Measurements from ENCODE around the gene THSD4.
A peak's percentile ranks its signal among the peaks of the same experiment; 100 is the strongest.
"Not testable (repeated sequence)": the region's sequence is repeated elsewhere in the genome, so short reads cannot be mapped to it uniquely, and the experiment has no call there.

The THSD4 gene

GRCh38 chr15:71124937-71125790 lies 9.9 kb downstream of the THSD4 start:
- DNase-seq, result no peak

DNA sequence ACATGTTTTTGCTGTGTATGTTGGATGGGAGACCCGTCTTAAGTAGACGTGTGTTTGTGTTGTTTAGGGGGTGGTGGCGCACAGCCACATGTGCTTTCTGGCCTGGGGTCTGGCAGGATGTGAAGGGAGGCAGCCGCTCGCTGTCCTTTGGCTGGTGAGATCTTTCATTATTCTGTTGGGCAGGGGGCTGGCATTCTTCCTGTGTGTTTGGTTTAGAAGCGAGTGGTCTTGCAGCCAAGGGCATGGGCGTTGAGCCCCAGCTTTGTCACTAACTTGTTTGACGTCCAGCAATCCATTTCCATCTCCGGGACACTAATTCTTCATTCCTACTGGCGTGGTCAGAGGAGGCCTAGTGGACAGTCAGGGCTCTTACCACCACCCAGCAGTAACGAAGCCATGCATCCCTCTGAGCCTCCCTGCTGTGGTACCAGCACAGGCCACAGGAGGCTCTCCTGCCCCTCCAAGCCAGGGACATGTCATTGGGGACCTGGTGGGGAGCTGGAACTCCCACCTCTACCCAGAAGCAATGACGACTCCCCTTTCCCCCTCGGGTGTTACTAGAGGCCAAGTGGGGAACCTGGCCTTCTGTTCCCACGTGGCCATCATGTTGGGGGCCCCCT lies 10.7 kb downstream of the THSD4 start:
- DNase-seq, result no peak

GRCh38 chr15:71127083-71127482 lies 11.8 kb downstream of the THSD4 start:
- DNase-seq, result no peak

DNA sequence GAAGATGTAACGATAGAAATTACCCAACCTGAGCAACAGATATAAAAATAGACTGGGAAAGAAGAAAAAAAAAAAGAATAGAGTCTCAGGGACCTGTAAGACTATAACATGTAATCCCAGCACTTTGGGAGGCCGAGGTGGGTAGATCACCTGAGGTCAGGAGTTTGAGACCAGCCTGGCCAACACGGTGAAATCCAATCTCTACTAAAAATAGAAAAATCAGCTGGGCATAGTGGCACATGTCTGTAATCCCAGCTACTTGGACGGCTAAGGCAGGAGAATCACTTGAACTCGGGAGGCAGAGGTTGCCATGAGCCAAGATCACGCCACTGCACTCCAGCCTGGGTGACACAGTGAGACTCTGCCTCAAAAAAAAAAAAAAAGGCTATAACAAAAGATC lies 12.9 kb downstream of the THSD4 start:
- not testable (repeated sequence) for DNase-seq

- no peak for DNase-seq
These were observed 13.8 kb downstream of the THSD4 start for GRCh38 chr15:71128939-71129562.

DNA sequence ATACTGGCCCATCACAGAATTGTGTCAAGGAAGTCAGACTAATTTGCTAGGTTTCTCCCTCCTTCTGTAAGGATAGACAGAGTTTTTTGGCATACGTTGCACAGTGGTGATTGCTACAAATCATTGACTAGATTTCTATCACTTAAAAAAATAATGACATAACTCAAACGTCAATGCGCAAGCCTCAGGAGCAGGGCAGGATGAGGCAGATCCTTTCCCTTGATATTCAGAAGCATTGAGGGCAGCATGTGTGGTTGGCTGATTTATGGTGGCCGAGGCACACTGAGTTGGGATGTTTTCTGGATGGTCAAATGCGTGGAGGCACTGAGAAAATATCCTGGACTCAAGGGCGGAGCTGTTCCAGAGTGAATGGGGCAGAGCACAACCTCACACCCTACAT lies 14.4 kb downstream of the THSD4 start:
- no peak for DNase-seq

DNA sequence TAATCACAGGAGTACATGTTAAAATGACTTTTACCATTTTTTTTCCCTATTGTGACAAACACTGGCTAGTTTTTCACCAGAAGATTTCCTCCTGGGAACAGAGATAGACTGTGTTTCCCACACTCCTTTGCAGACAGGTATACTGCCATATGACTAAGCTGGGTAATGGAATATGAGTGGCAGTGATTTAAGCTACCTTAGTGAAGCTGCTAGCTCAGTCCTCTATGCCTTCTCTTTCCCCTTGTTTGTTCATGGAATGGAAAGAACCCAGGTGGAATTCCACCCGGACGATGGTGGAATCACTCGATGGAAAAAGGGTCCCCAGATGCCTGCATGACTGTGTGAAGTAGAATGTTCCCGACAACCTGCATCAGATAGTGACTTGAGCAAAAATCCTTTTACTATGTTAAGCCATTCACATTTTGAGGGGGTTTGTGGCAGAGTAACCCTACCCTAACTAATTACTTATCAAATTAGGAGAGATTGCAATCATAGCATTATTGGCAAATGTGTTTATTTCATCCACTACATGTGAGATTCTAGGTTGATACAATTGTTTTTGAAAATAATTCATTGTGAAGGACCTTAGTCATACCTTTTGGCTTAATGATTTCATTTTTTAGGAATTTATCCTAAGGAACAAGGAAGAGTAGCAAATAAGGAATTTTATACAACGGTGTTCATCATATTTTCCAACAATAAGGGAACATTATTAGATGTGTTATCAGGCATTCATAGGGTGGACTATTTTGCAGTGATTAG lies 16.5 kb downstream of the THSD4 start:
- no peak for DNase-seq

DNA sequence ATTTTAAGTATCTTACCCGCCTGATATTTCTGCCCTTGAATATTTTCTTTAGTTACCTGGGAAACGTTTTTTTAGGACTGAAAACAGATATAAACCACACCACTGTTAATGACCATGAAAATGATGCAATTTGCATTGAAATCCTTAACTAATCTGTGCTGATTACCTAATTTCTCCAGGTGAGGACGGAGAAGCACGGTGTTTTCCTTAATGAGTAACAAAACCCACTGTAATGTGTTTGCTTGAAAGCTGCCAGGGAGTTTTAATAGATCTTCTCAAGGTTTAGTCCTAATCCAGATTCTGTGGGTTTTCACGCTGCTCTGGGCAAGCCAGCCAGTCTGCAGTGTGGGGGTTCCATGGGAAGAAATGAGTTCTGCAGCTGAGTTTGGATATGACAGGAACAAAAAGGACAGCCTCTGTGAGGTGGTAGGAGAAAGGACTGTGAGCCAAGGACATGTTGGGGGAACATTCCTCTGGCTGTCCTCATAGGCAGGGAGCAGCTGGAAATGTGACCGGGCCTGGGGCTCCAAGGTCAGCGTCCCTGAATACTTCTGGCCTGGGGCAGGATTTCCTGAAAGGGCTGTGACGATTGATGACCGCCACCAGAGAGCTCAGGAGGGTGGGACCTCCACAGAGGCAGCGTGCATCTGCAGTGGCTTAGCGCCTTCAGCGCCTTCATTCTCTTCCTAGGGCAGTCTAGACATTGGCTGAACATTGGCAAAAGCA lies 18.6 kb downstream of the THSD4 start:
- DNase-seq, result no peak

GRCh38 chr15:71136159-71136783 lies 21.0 kb downstream of the THSD4 start:
- DNase-seq, result peak; percentile 55

- no peak for DNase-seq
These were observed 21.7 kb downstream of the THSD4 start for GRCh38 chr15:71136793-71137518.

- DNase-seq, result no peak
These were observed 23.2 kb downstream of the THSD4 start for GRCh38 chr15:71138473-71138872.

- no peak for DNase-seq
These were observed 24.0 kb downstream of the THSD4 start for GRCh38 chr15:71139241-71139640.

GRCh38 chr15:71141572-71141971 lies 26.3 kb downstream of the THSD4 start:
- DNase-seq, result no peak

DNA sequence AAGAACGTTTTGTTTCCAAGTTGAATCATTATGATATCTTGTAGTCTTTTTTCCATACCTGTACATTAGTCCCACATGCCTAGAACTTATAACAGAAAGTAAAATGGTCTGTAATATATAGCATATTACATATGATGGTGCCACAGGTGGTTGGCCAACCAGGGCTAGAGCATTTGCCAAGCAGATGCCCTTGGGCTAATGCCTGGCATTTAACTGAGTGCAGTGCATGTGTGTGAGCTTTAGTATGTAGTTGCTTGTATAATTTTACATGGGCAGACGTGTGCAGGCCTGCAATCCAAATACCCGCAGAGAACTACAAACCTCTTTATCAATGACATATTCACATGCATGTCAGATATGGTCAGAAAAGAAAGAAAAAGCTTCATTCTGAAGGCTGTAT lies 27.5 kb downstream of the THSD4 start:
- no peak for DNase-seq

DNA sequence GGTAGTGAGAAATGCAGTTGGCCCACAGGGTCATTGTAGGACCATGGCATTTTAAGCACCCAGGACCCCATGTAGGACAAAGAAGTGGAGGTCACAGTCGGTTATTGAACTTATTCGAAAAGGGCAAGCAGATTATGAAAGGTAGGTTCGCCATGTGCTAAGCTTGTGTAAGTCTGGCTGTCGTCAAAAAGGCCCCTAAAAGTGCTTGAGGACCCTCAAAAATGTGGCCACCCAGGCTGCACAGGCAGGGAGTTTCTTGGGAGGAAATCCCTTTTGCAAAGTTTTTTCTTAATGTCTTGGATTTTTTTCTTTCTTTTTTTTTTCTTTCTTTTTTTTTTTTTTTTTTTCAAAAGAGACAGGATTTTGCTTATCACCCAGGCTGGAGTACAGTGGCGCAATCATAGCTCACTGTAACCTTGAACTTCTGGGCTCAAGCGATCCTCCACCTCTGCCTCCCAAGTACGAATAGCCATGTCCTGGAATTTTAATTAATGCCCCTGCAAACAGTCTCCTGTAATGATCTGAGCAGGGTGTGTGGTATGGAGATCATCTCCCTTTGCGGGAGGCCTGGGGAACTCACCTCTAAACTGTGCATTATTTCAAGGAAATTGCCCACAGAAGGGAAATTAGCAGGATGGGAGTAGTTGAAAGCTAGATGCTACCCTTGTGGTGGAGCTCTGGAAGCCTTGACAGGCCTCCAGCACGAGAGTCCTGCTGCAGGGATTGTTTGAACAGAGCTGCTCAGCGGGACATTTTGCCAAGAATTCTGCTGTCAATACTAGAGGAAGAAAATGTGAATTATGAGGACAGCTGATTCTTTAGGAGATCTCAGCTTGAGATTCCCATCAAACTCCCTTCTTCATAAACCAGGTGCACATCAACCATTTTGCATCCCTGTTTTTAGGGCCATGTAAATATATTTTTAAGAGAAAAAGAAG lies 28.4 kb downstream of the THSD4 start:
- DNase-seq, result no peak

DNA sequence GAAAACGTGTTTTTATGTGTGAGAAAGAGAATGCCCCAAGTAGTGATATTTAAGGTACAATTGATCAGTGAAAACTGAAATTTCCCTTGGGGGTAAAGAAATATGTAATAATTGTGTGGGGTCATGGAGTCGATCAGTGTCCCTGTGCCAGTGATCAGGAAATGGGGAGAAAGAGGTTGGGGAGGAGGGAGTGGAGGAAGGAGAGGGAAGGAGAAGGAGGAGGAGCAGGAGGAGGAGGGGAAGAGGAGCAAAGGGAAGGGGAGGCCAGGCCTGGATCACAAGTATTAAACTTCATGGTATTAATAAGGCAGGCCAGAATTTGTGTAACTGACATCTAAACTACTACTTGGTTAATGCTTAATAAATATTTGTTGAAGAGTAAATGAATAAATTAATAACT lies 30.4 kb downstream of the THSD4 start:
- no peak for DNase-seq

DNA sequence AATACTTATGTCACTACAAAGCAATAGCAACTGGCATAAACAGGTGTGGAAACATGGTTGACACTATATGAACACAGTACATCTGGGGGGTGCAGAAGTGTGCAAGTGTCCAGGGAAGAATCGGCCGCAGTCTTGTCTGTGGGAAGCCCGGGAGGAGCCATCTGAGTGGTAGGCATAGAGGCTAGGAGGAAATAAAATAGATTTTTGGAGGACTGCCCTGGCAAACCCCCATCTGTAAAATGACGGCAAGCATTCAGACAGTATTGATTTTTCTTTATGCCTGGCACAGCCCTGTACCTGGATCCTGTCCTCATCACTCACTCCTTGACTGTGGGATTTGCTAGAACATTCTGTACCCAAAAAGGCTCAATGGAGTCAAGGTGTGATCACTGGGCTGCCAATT lies 31.3 kb downstream of the THSD4 start:
- no peak for DNase-seq

DNA sequence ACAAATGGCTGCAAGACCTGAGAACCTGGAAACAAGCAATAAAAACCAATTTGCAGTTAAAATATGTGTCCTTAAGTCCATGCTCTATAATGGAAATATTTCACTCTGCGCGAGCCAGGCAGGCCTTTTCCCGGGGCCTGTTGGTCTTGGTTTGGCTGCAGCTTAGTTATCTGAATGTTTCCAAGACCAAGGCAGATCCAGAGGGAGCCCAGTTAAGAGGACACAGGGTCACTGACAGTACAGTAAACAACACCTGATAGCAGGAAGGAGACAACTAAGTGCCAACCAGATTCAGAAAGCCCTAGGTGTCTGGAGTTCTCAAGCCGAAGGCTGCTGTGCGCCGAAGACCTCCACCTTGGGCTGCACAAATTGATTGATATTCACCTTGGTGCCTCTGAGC lies 32.8 kb downstream of the THSD4 start:
- DNase-seq, result no peak

DNA sequence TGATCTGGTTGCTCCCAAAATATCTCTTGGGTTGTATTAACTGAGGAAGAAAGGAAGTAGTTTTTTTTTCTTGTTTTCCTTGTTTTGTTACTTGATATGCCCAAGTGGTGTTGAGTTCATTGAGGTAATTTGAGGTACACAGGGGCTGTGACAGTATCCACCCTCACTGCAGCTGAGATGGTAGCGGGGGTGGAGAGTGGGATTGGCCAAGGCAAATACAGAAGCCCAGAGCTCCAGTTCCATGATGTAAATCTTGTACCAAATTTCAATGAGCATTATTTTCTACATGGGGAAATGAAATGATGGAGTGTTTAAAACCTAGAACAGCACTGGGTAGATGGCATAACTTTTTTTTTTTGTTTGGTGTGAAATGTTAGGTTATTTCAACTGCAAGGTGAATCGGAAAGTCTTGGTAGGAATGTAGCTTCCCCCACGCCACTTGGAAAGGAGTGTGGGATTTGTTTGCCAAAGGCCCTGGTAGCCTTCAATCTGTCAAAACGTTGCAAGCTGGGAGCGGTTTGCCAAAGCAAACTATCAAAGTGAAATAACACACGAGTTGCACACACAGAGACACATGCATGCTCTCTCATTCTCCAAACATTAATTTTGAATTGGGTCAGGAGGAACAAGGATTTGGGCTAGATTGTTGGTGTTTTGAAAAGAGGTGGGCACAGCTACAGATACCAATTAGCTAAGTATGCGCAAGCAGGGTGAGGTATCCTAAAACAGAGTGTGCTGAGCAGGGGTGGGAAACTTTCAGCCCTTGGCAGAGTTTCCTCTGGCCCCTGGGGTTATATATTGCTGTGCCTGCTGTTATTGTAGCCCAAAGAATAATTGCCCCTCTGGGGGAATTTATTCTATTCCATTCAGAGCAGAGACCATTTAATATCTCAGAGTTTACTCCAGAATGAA lies 34.6 kb downstream of the THSD4 start:
- DNase-seq, result no peak
